ENCODE measurements around the gene LGALS3.

DNA sequence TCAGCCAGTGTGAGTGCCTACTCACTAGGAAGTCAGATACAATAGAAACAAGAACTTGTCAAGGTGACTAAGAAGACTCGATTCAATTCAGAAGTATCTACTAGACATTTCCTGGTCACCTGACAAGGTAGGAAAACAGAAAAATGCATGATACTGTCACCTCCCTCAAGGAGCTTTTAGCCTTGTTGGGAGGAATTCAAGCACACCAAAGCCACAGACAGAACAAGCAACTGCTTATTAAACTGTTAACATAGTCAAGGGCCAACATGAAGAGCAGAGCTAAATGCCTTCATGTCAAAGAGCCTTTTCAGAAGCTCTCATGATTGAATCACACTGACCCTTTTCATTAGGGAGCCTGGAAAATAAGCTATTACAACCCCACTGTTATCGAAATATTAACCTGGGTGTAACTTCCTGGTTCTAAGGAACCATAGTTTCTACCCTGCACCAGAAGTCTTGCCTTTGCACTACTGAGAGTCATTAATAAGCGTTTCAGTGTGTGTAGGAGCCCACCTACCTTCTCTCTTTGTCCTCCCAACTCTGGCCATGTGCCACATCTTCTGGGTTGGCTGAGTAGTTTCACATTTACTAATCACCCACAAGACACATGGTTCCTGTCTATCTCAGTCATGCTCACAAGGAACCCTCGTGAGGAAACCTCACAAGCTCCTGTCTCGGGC, 31.0 kb upstream of the LGALS3 start:
- TF ChIP-seq, protein P1, sequence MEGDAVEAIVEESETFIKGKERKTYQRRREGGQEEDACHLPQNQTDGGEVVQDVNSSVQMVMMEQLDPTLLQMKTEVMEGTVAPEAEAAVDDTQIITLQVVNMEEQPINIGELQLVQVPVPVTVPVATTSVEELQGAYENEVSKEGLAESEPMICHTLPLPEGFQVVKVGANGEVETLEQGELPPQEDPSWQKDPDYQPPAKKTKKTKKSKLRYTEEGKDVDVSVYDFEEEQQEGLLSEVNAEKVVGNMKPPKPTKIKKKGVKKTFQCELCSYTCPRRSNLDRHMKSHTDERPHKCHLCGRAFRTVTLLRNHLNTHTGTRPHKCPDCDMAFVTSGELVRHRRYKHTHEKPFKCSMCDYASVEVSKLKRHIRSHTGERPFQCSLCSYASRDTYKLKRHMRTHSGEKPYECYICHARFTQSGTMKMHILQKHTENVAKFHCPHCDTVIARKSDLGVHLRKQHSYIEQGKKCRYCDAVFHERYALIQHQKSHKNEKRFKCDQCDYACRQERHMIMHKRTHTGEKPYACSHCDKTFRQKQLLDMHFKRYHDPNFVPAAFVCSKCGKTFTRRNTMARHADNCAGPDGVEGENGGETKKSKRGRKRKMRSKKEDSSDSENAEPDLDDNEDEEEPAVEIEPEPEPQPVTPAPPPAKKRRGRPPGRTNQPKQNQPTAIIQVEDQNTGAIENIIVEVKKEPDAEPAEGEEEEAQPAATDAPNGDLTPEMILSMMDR (IDR thresholded peaks at IDR 0.05) = no peak
- TF ChIP-seq POLR2A (IDR thresholded peaks at IDR 0.05) = no peak

Measured in Peyer's patch (tissue), 4 donors.